ENCODE measurements around the gene OR6S1.

The OR6S1 gene

DNA sequence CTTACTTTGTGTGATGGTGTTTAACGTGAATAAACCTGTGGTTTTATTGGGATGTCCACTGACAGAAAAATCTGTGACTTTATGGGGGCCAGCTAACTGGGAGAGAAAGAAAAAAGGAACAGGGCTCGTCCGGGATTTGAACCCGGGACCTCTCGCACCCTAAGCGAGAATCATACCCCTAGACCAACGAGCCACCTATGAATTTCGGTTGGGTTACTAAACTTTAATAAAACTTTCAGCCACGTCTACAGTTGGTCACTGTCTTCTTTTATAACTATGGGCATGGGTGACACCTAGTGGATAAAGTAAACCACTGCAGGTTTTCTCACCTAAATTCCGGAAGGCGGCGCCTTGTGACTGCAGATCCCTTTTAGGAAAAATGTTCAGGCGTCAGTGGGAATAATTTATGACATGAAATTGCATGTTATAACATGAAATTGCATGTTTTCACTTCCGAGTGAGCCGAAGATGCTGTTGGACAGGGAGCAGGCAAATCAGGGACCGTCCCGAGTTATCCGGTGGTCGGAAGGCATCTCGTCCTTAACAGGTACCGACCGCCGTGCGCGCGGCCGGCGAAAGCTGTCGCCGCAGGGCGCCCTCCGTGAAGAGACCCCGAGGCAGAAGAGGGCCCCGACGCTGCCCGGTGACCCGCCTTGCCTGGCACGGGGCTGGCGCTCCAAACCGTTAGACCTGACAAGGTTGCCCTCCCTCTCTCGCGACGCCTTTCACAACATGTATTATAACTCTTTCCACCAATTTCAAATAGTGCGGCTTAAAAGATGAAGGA, 32.1 kb downstream of the OR6S1 start:
- peak; percentile 93 to 95 for DNase-seq (ENCODE audit: low read depth in 2 of 2)
- TF ChIP-seq, protein P1, sequence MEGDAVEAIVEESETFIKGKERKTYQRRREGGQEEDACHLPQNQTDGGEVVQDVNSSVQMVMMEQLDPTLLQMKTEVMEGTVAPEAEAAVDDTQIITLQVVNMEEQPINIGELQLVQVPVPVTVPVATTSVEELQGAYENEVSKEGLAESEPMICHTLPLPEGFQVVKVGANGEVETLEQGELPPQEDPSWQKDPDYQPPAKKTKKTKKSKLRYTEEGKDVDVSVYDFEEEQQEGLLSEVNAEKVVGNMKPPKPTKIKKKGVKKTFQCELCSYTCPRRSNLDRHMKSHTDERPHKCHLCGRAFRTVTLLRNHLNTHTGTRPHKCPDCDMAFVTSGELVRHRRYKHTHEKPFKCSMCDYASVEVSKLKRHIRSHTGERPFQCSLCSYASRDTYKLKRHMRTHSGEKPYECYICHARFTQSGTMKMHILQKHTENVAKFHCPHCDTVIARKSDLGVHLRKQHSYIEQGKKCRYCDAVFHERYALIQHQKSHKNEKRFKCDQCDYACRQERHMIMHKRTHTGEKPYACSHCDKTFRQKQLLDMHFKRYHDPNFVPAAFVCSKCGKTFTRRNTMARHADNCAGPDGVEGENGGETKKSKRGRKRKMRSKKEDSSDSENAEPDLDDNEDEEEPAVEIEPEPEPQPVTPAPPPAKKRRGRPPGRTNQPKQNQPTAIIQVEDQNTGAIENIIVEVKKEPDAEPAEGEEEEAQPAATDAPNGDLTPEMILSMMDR (IDR thresholded peaks at IDR 0.05; ENCODE audit: low read depth, low read length): peak; percentile 83
- H3K4me3 ChIP-seq (replicated peaks in 1 of 2; ENCODE audit: low read depth in 2 of 2, low read length in 2 of 2): peak overlapping the region; percentile 89 to 91

DNA sequence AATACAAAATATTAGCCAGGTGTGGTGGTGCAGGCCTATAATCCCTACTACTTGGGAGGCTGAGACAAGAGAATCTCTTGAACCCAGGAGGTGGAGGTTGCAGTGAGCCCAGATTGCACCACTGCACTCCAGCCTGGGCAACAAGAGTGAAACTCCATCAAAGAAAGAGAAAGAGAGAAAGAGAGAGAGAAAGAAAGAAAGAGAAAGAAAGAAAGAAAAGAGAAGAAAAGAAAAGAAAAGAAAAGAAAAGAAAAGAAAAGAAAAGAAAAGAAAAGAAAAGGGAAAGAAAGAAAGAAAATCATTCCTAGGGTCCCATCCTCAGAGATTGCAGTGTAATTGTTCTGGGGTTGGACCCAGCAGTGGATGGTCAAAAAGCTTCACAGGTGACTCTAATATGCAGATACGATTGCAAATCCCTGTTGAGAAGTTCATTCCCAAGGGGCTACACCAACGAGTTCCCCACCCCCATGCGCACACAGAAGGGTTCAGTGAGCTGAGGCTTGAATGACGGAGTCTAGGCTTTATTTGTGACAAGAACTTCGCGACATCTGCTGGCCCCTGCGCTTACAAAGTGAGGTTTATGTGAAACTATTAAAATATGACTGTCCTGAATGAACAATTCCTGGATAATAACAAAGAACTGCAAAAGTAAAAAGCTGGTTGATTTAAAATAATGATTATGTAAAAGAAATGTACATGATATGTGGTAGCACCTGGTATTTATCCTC, 32.9 kb downstream of the OR6S1 start:
- no peak for DNase-seq (ENCODE audit: low read depth in 2 of 2)
- TF ChIP-seq, protein P1 (IDR thresholded peaks at IDR 0.05; ENCODE audit: low read depth, low read length): no peak
- H3K4me3 ChIP-seq (replicated peaks in 1 of 2; ENCODE audit: low read depth in 2 of 2, low read length in 2 of 2): no peak overlapping the region

DNA sequence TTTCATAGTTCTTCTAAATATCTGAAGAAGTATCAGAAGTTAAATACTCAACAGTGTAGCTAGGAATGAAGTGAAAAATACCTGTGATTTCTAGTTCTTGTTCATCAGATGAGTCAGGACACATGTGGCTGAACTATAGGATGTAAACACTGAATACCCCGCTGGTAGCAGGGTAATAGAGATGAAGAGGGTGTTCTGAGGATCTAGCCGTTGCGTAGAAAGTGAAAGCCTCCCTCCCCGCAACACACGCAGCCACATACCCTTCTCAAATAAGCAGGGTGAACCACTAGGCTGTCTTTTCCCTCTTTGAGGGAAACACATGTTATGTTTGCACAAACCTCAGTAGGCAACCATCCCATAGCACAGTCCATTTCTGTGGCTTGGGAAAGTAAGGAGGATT, 33.9 kb downstream of the OR6S1 start:
- H3K4me3 ChIP-seq (replicated peaks in 1 of 2; ENCODE audit: low read depth in 2 of 2, low read length in 2 of 2): no peak overlapping the region
- no peak for DNase-seq (ENCODE audit: low read depth in 2 of 2)
- TF ChIP-seq, protein P1 (IDR thresholded peaks at IDR 0.05; ENCODE audit: low read depth, low read length): no peak

DNA sequence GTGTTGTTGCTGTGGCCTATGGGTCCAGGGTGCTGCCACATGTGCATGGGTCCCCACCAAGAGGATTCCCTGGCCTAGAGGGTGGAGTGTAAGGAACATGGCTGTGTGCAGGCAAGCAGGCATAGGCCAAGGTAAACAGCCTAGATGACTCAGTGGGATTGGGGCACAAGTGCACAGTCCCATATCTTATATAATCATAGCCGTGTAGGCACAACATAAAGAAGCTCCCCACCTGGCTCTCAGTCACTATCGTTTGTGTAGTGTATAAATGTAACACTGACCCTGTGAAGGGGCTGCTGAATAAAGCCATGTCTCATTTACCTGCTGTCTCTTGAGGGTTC, 34.6 kb downstream of the OR6S1 start:
- no peak overlapping the region for H3K4me3 ChIP-seq (replicated peaks in 1 of 2; ENCODE audit: low read depth in 2 of 2, low read length in 2 of 2)
- no peak for DNase-seq (ENCODE audit: low read depth in 2 of 2)
- TF ChIP-seq, protein P1 (IDR thresholded peaks at IDR 0.05; ENCODE audit: low read depth, low read length): no peak

DNA sequence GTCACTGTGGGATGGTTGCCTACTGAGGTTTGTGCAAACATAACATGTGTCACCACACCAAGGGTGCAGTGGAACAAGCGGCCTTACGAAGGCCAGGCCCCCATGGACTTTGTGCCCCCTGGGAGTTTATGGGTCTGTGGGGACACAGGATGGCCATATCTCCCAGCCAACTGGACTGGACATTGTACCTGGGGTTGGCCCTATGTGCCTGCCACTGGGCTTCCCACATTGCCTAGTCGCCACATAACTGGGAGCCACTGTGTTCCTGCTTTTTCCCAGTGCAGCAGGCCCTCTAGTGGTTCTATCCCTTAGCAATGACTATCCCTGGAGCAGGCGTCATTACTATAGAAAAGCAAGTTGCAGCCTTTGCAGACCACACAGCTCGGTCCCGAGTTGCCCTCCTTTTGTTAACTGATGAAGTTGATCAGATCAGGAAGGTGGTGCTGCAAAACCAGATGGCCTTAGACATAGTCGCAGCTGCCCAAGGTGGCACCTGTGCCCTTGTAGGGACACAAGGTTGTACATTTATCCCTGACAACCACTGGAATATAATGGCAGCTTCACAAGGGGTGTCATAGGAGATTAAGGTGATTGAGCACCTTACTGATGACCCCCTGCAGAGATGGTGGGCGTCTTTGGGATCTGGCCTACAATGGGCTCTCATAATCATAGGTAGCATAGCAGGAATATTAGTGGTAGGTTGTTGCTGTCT, 35.1 kb downstream of the OR6S1 start:
- peak; percentile 64 to 74 for DNase-seq (ENCODE audit: low read depth in 2 of 2)
- TF ChIP-seq, protein P1 (IDR thresholded peaks at IDR 0.05; ENCODE audit: low read depth, low read length): peak; percentile 83
- no peak overlapping the region for H3K4me3 ChIP-seq (replicated peaks in 1 of 2; ENCODE audit: low read depth in 2 of 2, low read length in 2 of 2)

DNA sequence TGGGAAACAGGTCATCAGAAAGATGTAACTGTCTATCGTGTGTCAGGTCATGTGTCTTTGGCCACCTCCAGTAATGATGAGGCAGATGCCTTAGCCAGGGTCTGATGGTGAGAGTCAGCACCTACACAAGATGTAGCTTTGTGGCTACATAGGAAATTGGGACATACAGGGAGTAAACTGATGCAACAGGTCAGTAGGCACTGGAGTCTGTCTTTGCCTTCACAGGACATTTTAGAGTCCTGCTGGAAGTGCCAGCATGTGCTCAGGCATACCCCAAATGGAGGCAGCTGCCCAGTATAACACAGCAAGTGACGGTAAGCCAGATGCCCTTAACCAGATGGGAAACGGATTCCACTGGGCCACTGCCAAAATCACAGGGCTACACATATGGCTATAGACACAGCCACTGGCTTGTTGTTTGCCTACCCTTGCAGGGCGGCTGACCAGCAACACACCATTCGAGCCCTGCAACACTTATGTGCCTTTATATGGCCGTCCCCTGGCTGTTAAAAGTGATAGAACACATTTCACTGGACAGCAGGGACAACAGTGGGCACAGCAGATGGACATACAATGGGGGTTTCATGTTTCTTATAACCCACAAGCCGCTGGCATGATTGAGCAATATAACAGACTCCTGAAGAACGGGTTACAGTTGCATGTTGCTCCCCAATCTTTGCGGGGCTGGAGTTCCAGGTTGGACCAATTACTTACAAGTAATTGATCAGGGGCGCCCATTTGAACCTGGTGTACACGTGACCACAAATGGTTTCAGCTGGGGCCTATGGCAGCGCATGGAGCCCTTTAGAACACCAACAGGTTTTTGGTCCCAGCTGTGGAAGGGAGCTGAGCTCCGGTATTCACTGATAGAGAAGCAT, 37.4 kb downstream of the OR6S1 start:
- TF ChIP-seq, protein P1 (IDR thresholded peaks at IDR 0.05; ENCODE audit: low read depth, low read length): no peak
- no peak for DNase-seq (ENCODE audit: low read depth in 2 of 2)
- H3K4me3 ChIP-seq (replicated peaks in 1 of 2; ENCODE audit: low read depth in 2 of 2, low read length in 2 of 2): no peak overlapping the region

Data from cardiac fibroblast (primary cell).